ENCODE data around the gene KIAA0040.

The KIAA0040 gene

GRCh38 chr1:175171036-175171913 lies 21.3 kb downstream of the KIAA0040 start (continued):
- TF ChIP-seq ZBTB49 (tag by site-specific recombination; IDR thresholded peaks at IDR 0.05; ENCODE audit: low read depth) (no peak), ZBTB44 (tag by site-specific recombination; IDR thresholded peaks at IDR 0.05) (no peak), ZNF280C (tag by site-specific recombination; IDR thresholded peaks at IDR 0.05) (no peak), SP7 (tag by site-specific recombination; IDR thresholded peaks at IDR 0.05) (no peak), ZNF623 (tag by site-specific recombination; IDR thresholded peaks at IDR 0.05) (no peak), ZNF785 (tag by site-specific recombination; IDR thresholded peaks at IDR 0.05) (no peak), SETDB1 (IDR thresholded peaks at IDR 0.05; ENCODE audit: insufficient read length, low read length) (no peak), ZNF350 (tag by site-specific recombination; IDR thresholded peaks at IDR 0.05) (no peak)

- Histone ChIP-seq H3K4me3 (ENCODE audit: low read depth, low read length) (no peak overlapping the region), H3K27ac (ENCODE audit: extremely low read depth, low read depth, low read length) (no peak overlapping the region)
- CTCF ChIA-PET = interaction anchor here (0.6 to 1.8 kb wide), 6 partner anchors 15 to 148 kb away, joined by 3 to 6 read pairs (median 4); no protein-coding TSS in a partner anchor
- TF ChIP-seq ZXDB (tag by site-specific recombination; IDR thresholded peaks at IDR 0.05) (0 out of 2 replicates have a peak, but pooled peaks have one; percentile 15), ZNF600 (tag by site-specific recombination; IDR thresholded peaks at IDR 0.05) (peak; percentile 82), ZNF707 (tag by site-specific recombination; IDR thresholded peaks at IDR 0.05) (no peak), FEZF1 (tag by site-specific recombination; IDR thresholded peaks at IDR 0.05) (peak; percentile 46; the same call in 1 of the 2 replicates), TSHZ1 (tag by site-specific recombination; IDR thresholded peaks at IDR 0.05; ENCODE audit: borderline replicate concordance) (peak; percentile 62; the same call in 1 of the 2 replicates), GLI2 (tag by site-specific recombination; IDR thresholded peaks at IDR 0.05; ENCODE audit: borderline replicate concordance, low read depth) (peak; percentile 55; the same call in 1 of the 2 replicates), ZNF629 (tag by site-specific recombination; IDR thresholded peaks at IDR 0.05) (peak; percentile 67), ZNF596 (tag by site-specific recombination; IDR thresholded peaks at IDR 0.05) (no peak), ZNF114 (tag by site-specific recombination; IDR thresholded peaks at IDR 0.05) (no peak), PRDM6 (tag by site-specific recombination; IDR thresholded peaks at IDR 0.05) (peak; percentile 86), OVOL3 (tag by site-specific recombination; IDR thresholded peaks at IDR 0.05) (peak; percentile 71; the same call in 1 of the 2 replicates), ZNF112 (tag by site-specific recombination; IDR thresholded peaks at IDR 0.05) (no peak), ZSCAN4 (tag by site-specific recombination; IDR thresholded peaks at IDR 0.05) (no peak)
These were observed 23.1 kb downstream of the KIAA0040 start for GRCh38 chr1:175169286-175170018.

More at GRCh38 chr1:175169286-175170018, 23.1 kb downstream of the KIAA0040 start:
- Histone ChIP-seq H3K4me1 (ENCODE audit: control insufficient read depth, insufficient read depth, low read length) (peaks cover 5% of the 10 kb centered on the region; the same call in 1 of the 2 replicates), H3K36me3 (ENCODE audit: control insufficient read depth in 2 of 2, insufficient read depth in 1 of 2, low read length in 2 of 2) (no peaks in the 10 kb centered on the region), H3K9me3 (ENCODE audit: control insufficient read depth, insufficient read depth, low read depth, low read length) (no peaks in the 10 kb centered on the region)
- POLR2A ChIA-PET = no interaction called here
